CD4-positive, alpha-beta memory T cell (primary cell): ENCODE results near the gene ADCY5. TPM values are rescaled to one million over a fixed set of nuclear protein-coding genes. Genes with fewer than 3 reads are reported as not detected.

Source experiments
- CTCF ChIA-PET: fragments of 350-600 bp; sonication (Branson Sonifier 250); formaldehyde crosslinking; loops from one replicate; lab custom pipeline; 2021; ENCODE audit warnings: inconsistent platforms; ENCODE audit not compliant: partially characterized antibody; lab: Charles Lee
- POLR2A ChIA-PET: fragments of 350-600 bp; sonication (Branson Sonifier 250); formaldehyde crosslinking; loops from one replicate; lab custom pipeline; 2021; ENCODE audit not compliant: partially characterized antibody; lab: Charles Lee
- DNase-seq, 5 donors: peaks; one replicate each; pipeline versions ENCODE4 v3.0.0 to v3.0.0-alpha.2; 2020 to 2022; ENCODE audit warnings: mixed read lengths in 1 of 5
- H3K27ac ChIP-seq: one replicate; pipeline ENCODE4 v1.7.0; 2013; ENCODE audit warnings: low read depth, low read length
- H3K27me3 ChIP-seq: 2 replicates; pipeline ENCODE4 v1.7.0; 2013; ENCODE audit warnings: mild to moderate bottlenecking, low read length, moderate library complexity; ENCODE audit not compliant: insufficient read depth
- H3K36me3 ChIP-seq: 2 replicates; pipeline ENCODE4 v1.7.0; 2013; ENCODE audit warnings: mild to moderate bottlenecking, low read length, moderate library complexity; ENCODE audit not compliant: insufficient read depth
- H3K4me1 ChIP-seq: 2 replicates; pipeline ENCODE4 v1.7.0; 2013; ENCODE audit warnings: mild to moderate bottlenecking, low read length, moderate library complexity; ENCODE audit not compliant: insufficient read depth
- H3K4me3 ChIP-seq, 2 donors: one replicate each; pipeline ENCODE4 v1.7.0; 2013; ENCODE audit warnings: low read length in 2 of 2, mild to moderate bottlenecking in 1 of 2
- H3K9me3 ChIP-seq, 2 donors: one replicate each; pipeline ENCODE4 v1.7.0; 2013; ENCODE audit warnings: low read length in 2 of 2, control low read depth in 1 of 2; ENCODE audit not compliant: control insufficient read depth in 1 of 2
- H3K27ac Mint-ChIP-seq, 7 donors: one replicate each; pipeline ENCODE4 v1.8.0; 2020 to 2021; ENCODE audit warnings: mixed read lengths in 7 of 7, mild to moderate bottlenecking in 6 of 7, inconsistent platforms in 3 of 7, moderate library complexity in 3 of 7
- H3K27me3 Mint-ChIP-seq, 2 donors: one replicate each; pipeline ENCODE4 v1.8.0; 2020 to 2021; ENCODE audit warnings: mixed read lengths in 2 of 2
- H3K36me3 Mint-ChIP-seq, 2 donors: one replicate each; pipeline ENCODE4 v1.8.0; 2020 to 2021; ENCODE audit warnings: mixed read lengths in 2 of 2, inconsistent platforms in 1 of 2, mild to moderate bottlenecking in 1 of 2
- H3K4me1 Mint-ChIP-seq, 4 donors: one replicate each; pipeline ENCODE4 v1.8.0; 2020 to 2021; ENCODE audit warnings: mixed read lengths in 4 of 4, mild to moderate bottlenecking in 1 of 4
- H3K4me3 Mint-ChIP-seq, 8 donors: one replicate each; pipeline ENCODE4 v1.8.0; 2020 to 2021; ENCODE audit warnings: mixed read lengths in 8 of 8, mild to moderate bottlenecking in 7 of 8, moderate library complexity in 6 of 8, inconsistent platforms in 3 of 8
- H3K9me3 Mint-ChIP-seq, 8 donors: one replicate each; pipeline ENCODE4 v1.8.0; 2020 to 2021; ENCODE audit warnings: mixed read lengths in 8 of 8, mild to moderate bottlenecking in 5 of 8, inconsistent platforms in 3 of 8, moderate library complexity in 1 of 8
- intact Hi-C: fragments of 100-400 bp; cut with micrococcal nuclease; formaldehyde crosslinking; loops from one replicate; pipeline ENCODE4 v1.15.1; 2023
- polyA plus RNA-seq, 2 donors: library from polyadenylated mRNA; unstranded; fragments of 300-500 nt; fragmentation: Illumina TruSeq; gene quantifications; one replicate each; pipeline ENCODE4 v1.2.3, GENCODE V29; 2021
- total RNA-seq, 2 experiments: library from RNA; stranded (reverse); gene quantifications; one replicate each; pipeline ENCODE4 v1.2.3, GENCODE V29; 2021

The ADCY5 gene
- total and polyA plus RNA-seq, 4 experiments from 2014 or later, result 0.11 TPM; not detected in 3

- CTCF ChIA-PET, result no interaction called here
- POLR2A ChIA-PET, result no interaction called here
- Histone ChIP-seq H3K4me3 (no peak overlapping the region), H3K9me3 (no peaks in the 10 kb centered on the region), H3K4me1 (no peaks in the 10 kb centered on the region), H3K27me3 (no peaks in the 10 kb centered on the region), H3K27ac (no peak overlapping the region), H3K36me3 (no peaks in the 10 kb centered on the region)
- Mint-ChIP-seq H3K36me3 (no peaks in the 10 kb centered on the region), H3K4me1 (no peaks in the 10 kb centered on the region), H3K9me3 (no peaks in the 10 kb centered on the region), H3K27ac (no peak overlapping the region), H3K4me3 (peak overlapping the region in 1 of 8 donors; percentile 17), H3K27me3 (peaks cover 3 to 4% of the 10 kb centered on the region in 2 donors)
- no peak for DNase-seq
- intact Hi-C loops, result no loop called here
Measured at GRCh38 chr3:123412811-123413604, 35.9 kb downstream of the ADCY5 start.

- Mint-ChIP-seq H3K27me3 (peaks cover 4 to 5% of the 10 kb centered on the region in 2 donors), H3K27ac (no peak overlapping the region), H3K9me3 (no peaks in the 10 kb centered on the region), H3K4me1 (no peaks in the 10 kb centered on the region), H3K36me3 (no peaks in the 10 kb centered on the region), H3K4me3 (no peak overlapping the region)
- Histone ChIP-seq H3K4me3 (no peak overlapping the region), H3K36me3 (no peaks in the 10 kb centered on the region), H3K9me3 (no peaks in the 10 kb centered on the region), H3K4me1 (no peaks in the 10 kb centered on the region), H3K27ac (no peak overlapping the region), H3K27me3 (no peaks in the 10 kb centered on the region)
- ChIA-PET CTCF (no interaction called here), POLR2A (no interaction called here)
- intact Hi-C loops, result no loop called here
- no peak for DNase-seq
Measured at GRCh38 chr3:123412076-123412475, 36.8 kb downstream of the ADCY5 start.

GRCh38 chr3:123411340-123412040 lies 37.4 kb downstream of the ADCY5 start:
- intact Hi-C loops, result no loop called here
- no peak overlapping the region for H3K27ac Mint-ChIP-seq

GRCh38 chr3:123410149-123410515 lies 38.8 kb downstream of the ADCY5 start:
- H3K9me3 Mint-ChIP-seq, result no peaks in the 10 kb centered on the region
- Histone ChIP-seq H3K4me3 (no peak overlapping the region), H3K9me3 (no peaks in the 10 kb centered on the region), H3K4me1 (no peaks in the 10 kb centered on the region), H3K27ac (no peak overlapping the region), H3K27me3 (no peaks in the 10 kb centered on the region), H3K36me3 (no peaks in the 10 kb centered on the region)
- ChIA-PET CTCF (interaction anchor here (1.5 kb wide), 1 partner anchor 81 kb away, joined by 3 read pairs; no protein-coding TSS in a partner anchor), POLR2A (no interaction called here)
- peaks cover 6% of the 10 kb centered on the region in 2 donors for H3K27me3 Mint-ChIP-seq
- H3K4me3 Mint-ChIP-seq, result no peak overlapping the region
- H3K36me3 Mint-ChIP-seq, result no peaks in the 10 kb centered on the region
- intact Hi-C loops, result no loop called here
- H3K4me1 Mint-ChIP-seq, result no peaks in the 10 kb centered on the region
- no peak for DNase-seq
- no peak overlapping the region for H3K27ac Mint-ChIP-seq

More at GRCh38 chr3:123411340-123412040, 37.4 kb downstream of the ADCY5 start:
- H3K4me3 ChIP-seq, result no peak overlapping the region
- no peaks in the 10 kb centered on the region for H3K4me1 ChIP-seq
- Mint-ChIP-seq H3K36me3 (no peaks in the 10 kb centered on the region), H3K4me1 (no peaks in the 10 kb centered on the region), H3K27me3 (peaks cover 6% of the 10 kb centered on the region in 2 donors), H3K4me3 (no peak overlapping the region), H3K9me3 (no peaks in the 10 kb centered on the region)
- DNase-seq, result no peak
- H3K9me3 ChIP-seq, result no peaks in the 10 kb centered on the region
- H3K36me3 ChIP-seq, result no peaks in the 10 kb centered on the region
- no peak overlapping the region for H3K27ac ChIP-seq
- ChIA-PET POLR2A (no interaction called here), CTCF (no interaction called here)
- no peaks in the 10 kb centered on the region for H3K27me3 ChIP-seq

GRCh38 chr3:123409443-123410148 lies 39.3 kb downstream of the ADCY5 start:
- Mint-ChIP-seq H3K4me3 (no peak overlapping the region), H3K27ac (no peak overlapping the region), H3K4me1 (no peaks in the 10 kb centered on the region), H3K9me3 (no peaks in the 10 kb centered on the region), H3K36me3 (no peaks in the 10 kb centered on the region), H3K27me3 (peaks cover 6% of the 10 kb centered on the region in 2 donors)
- no peaks in the 10 kb centered on the region for H3K36me3 ChIP-seq
- H3K4me3 ChIP-seq, result no peak overlapping the region
- intact Hi-C loops, result no loop called here
- H3K27me3 ChIP-seq, result no peaks in the 10 kb centered on the region
- POLR2A ChIA-PET, result no interaction called here
- no peaks in the 10 kb centered on the region for H3K4me1 ChIP-seq
- DNase-seq, result no peak
- no peaks in the 10 kb centered on the region for H3K9me3 ChIP-seq
- no peak overlapping the region for H3K27ac ChIP-seq
- CTCF ChIA-PET, result interaction anchor here (1.5 kb wide), 1 partner anchor 81 kb away, joined by 3 read pairs; no protein-coding TSS in a partner anchor

- Mint-ChIP-seq H3K27ac (no peak overlapping the region), H3K9me3 (peaks cover 0 to 1% (median 0%) of the 10 kb centered on the region in 8 donors), H3K36me3 (no peaks in the 10 kb centered on the region), H3K4me1 (no peaks in the 10 kb centered on the region), H3K27me3 (peaks cover 2 to 6% of the 10 kb centered on the region in 2 donors), H3K4me3 (no peak overlapping the region)
- Histone ChIP-seq H3K27me3 (no peaks in the 10 kb centered on the region), H3K4me3 (no peak overlapping the region), H3K4me1 (no peaks in the 10 kb centered on the region), H3K27ac (no peak overlapping the region), H3K9me3 (no peaks in the 10 kb centered on the region), H3K36me3 (no peaks in the 10 kb centered on the region)
- intact Hi-C loops, result no loop called here
- no peak for DNase-seq
- CTCF ChIA-PET, result no interaction called here
- POLR2A ChIA-PET, result no interaction called here
Measured at GRCh38 chr3:123406598-123406997, 42.3 kb downstream of the ADCY5 start.

GRCh38 chr3:123405936-123406510 lies 42.9 kb downstream of the ADCY5 start:
- peaks cover 2 to 6% of the 10 kb centered on the region in 2 donors for H3K27me3 Mint-ChIP-seq
- no peaks in the 10 kb centered on the region for H3K9me3 ChIP-seq
- CTCF ChIA-PET, result no interaction called here
- H3K9me3 Mint-ChIP-seq, result peaks cover 0 to 1% (median 0%) of the 10 kb centered on the region in 8 donors
- no peak overlapping the region for H3K27ac ChIP-seq
- H3K4me1 Mint-ChIP-seq, result no peaks in the 10 kb centered on the region
- H3K27ac Mint-ChIP-seq, result no peak overlapping the region
- intact Hi-C loops, result no loop called here
- no peak overlapping the region for H3K4me3 Mint-ChIP-seq
- no peaks in the 10 kb centered on the region for H3K36me3 Mint-ChIP-seq
- no peak for DNase-seq
- no peak overlapping the region for H3K4me3 ChIP-seq
- no peaks in the 10 kb centered on the region for H3K4me1 ChIP-seq
- H3K27me3 ChIP-seq, result no peaks in the 10 kb centered on the region
- POLR2A ChIA-PET, result no interaction called here
- no peaks in the 10 kb centered on the region for H3K36me3 ChIP-seq
